ENCODE measurements around the gene SYNGR2.

DNA sequence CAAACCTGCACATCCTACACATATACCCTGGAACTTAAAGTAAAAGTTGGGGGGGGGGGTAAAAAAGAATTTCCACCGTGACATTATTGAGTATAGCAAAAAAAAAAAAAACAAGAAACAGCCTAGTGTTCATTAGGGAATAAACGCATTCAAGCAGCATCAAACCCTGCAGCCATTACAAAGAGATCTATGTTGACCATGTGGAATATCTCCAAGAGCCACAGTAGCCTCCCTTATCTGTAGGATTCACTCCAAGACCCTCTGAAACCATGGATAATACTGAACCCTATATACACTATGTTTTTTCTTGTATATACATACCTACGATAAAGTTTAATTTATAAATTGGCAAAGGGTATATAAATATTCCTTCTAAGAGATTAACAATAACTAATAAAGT, 40.1 kb downstream of the SYNGR2 start:
- TF ChIP-seq, protein P1, sequence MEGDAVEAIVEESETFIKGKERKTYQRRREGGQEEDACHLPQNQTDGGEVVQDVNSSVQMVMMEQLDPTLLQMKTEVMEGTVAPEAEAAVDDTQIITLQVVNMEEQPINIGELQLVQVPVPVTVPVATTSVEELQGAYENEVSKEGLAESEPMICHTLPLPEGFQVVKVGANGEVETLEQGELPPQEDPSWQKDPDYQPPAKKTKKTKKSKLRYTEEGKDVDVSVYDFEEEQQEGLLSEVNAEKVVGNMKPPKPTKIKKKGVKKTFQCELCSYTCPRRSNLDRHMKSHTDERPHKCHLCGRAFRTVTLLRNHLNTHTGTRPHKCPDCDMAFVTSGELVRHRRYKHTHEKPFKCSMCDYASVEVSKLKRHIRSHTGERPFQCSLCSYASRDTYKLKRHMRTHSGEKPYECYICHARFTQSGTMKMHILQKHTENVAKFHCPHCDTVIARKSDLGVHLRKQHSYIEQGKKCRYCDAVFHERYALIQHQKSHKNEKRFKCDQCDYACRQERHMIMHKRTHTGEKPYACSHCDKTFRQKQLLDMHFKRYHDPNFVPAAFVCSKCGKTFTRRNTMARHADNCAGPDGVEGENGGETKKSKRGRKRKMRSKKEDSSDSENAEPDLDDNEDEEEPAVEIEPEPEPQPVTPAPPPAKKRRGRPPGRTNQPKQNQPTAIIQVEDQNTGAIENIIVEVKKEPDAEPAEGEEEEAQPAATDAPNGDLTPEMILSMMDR (IDR thresholded peaks at IDR 0.05; ENCODE audit: low read depth, low read length), result no peak
- no peak for TF ChIP-seq POLR2A (IDR thresholded peaks at IDR 0.05; ENCODE audit: extremely low read depth, insufficient read length)

Data from NB4 (cell line).